HepG2 (cell line): ENCODE results near the gene BAHCC1. TPM values are rescaled to one million over a fixed set of nuclear protein-coding genes. Genes with fewer than 3 reads are reported as not detected.

Experiments
- ASH2L ChIP-seq: fragments of 300-600, 200-600 bp; sonication (generic); IDR thresholded peaks from 2 replicates; pipeline ENCODE4 v1.7.0; 2017; ENCODE audit warnings: low read depth, mild to moderate bottlenecking, moderate library complexity, mixed read lengths, low read length; ENCODE audit not compliant: insufficient read length
- DMAP1 ChIP-seq: IDR thresholded peaks from 2 replicates; pipeline ENCODE4 v1.6.1; 2016
- ELF1 ChIP-seq: sonication (generic); formaldehyde crosslinking; IDR thresholded peaks from 2 replicates; pipeline ENCODE4 v1.4.0; 2020; ENCODE audit warnings: missing genetic modification reagents
- ELF3 ChIP-seq: IDR thresholded peaks from 2 replicates; pipeline ENCODE4 v1.6.1; 2016; ENCODE audit warnings: missing genetic modification reagents, missing compliant biosample characterization
- FOXM1 ChIP-seq: sonication (generic); formaldehyde crosslinking; IDR thresholded peaks from 2 replicates; pipeline ENCODE4 v1.5.0; 2020; ENCODE audit warnings: missing genetic modification reagents
- JARID2 ChIP-seq: sonication (generic); formaldehyde crosslinking; IDR thresholded peaks from 2 replicates; pipeline ENCODE4 v1.8.1; 2023; ENCODE audit warnings: missing genetic modification reagents, inconsistent platforms; ENCODE audit not compliant: insufficient replicate concordance
- KDM1A ChIP-seq: IDR thresholded peaks from 2 replicates; pipeline ENCODE4 v1.6.1; 2016; ENCODE audit warnings: missing compliant biosample characterization
- KLF9 ChIP-seq: IDR thresholded peaks from 2 replicates; pipeline ENCODE4 v1.6.1; 2016; ENCODE audit warnings: low read depth
- MEF2D ChIP-seq: sonication (generic); formaldehyde crosslinking; IDR thresholded peaks from 2 replicates; pipeline ENCODE4 v1.5.1; 2020; ENCODE audit warnings: mild to moderate bottlenecking, missing genetic modification reagents
- NFIB ChIP-seq: sonication (generic); formaldehyde crosslinking; IDR thresholded peaks from 2 replicates; pipeline ENCODE4 v1.9.0; 2021; ENCODE audit warnings: missing genetic modification reagents, mild to moderate bottlenecking, borderline replicate concordance
- SAFB2 ChIP-seq: sonication (generic); formaldehyde crosslinking; IDR thresholded peaks from 2 replicates; pipeline ENCODE4 v1.5.1; 2020; ENCODE audit warnings: missing genetic modification reagents, low read depth, mild to moderate bottlenecking, borderline replicate concordance
- SMC3 ChIP-seq: IDR thresholded peaks from 2 replicates; pipeline ENCODE4 v1.6.1; 2011; ENCODE audit warnings: low read length, improper control_type of control experiment
- ZNF121 ChIP-seq: sonication (generic); formaldehyde crosslinking; IDR thresholded peaks from 2 replicates; pipeline ENCODE4 v1.5.0; 2020; ENCODE audit warnings: mild to moderate bottlenecking, missing genetic modification reagents
- ZNF335 ChIP-seq: sonication (generic); formaldehyde crosslinking; IDR thresholded peaks from 2 replicates; pipeline ENCODE4 v1.4.0; 2020; ENCODE audit warnings: missing genetic modification reagents
- ZNF570 ChIP-seq: sonication (generic); formaldehyde crosslinking; IDR thresholded peaks from 2 replicates; pipeline ENCODE4 v1.4.0; 2020; ENCODE audit warnings: mild to moderate bottlenecking, missing genetic modification reagents, borderline replicate concordance
- ZNF615 ChIP-seq: sonication (generic); formaldehyde crosslinking; IDR thresholded peaks from 2 replicates; pipeline ENCODE4 v1.5.0; 2020; ENCODE audit warnings: mild to moderate bottlenecking, missing genetic modification reagents, borderline replicate concordance
- ZNF7 ChIP-seq: IDR thresholded peaks from 2 replicates; pipeline ENCODE4 v1.6.1; 2016; ENCODE audit warnings: missing biosample characterization, missing genetic modification reagents
- ZNF839 ChIP-seq: sonication (generic); formaldehyde crosslinking; IDR thresholded peaks from 2 replicates; pipeline ENCODE4 v1.4.0; 2020; ENCODE audit warnings: missing genetic modification reagents, mild to moderate bottlenecking, borderline replicate concordance
- polyA plus RNA-seq, 8 experiments: library from polyadenylated mRNA; depleted of rRNA in 3 of 8; stranded (reverse) in 7 of 8; unstranded in 1 of 8; fragments of >200 nt; fragmentation: Illumina TruSeq in 4 of 8; extraction: Trizol in 4 of 8; gene quantifications; 2 replicates each; pipeline versions ENCODE4 v1.2.1 to v1.2.3, GENCODE V29; 2011 to 2016; ENCODE audit warnings: low read depth in 4 of 8, missing spikeins in 1 of 8, mixed read lengths in 1 of 8; ENCODE audit not compliant: insufficient read depth in 1 of 8
- total RNA-seq, 5 experiments: library from RNA; depleted of rRNA; stranded (reverse); fragments of >200 nt; fragmentation: Illumina TruSeq; extraction: Trizol; gene quantifications; 2 replicates each; pipeline ENCODE4 v1.2.3, GENCODE V29; 2016; ENCODE audit warnings: low read depth in 1 of 5
- TF ChIP-seq, protein P1 (sequence below): sonication (generic); formaldehyde crosslinking; IDR thresholded peaks from 2 replicates; pipeline ENCODE4 v1.4.0; 2020; ENCODE audit warnings: mild to moderate bottlenecking, missing genetic modification reagents, borderline replicate concordance
- TF ChIP-seq, protein P2 (sequence below): sonication (generic); formaldehyde crosslinking; IDR thresholded peaks from 2 replicates; pipeline ENCODE4 v1.5.0; 2020; ENCODE audit warnings: missing genetic modification reagents
- TF ChIP-seq, protein P3 (sequence below): sonication (generic); formaldehyde crosslinking; IDR thresholded peaks from 2 replicates; pipeline ENCODE4 v1.4.0; 2020; ENCODE audit warnings: missing genetic modification reagents, borderline replicate concordance
- TF ChIP-seq, protein P4 (sequence below): sonication (generic); formaldehyde crosslinking; IDR thresholded peaks from 2 replicates; pipeline ENCODE4 v1.5.1; 2020; ENCODE audit warnings: missing genetic modification reagents, mild to moderate bottlenecking, borderline replicate concordance

Gene BAHCC1
- total and polyA plus RNA-seq, 2 of the 13 experiments (the other 11 are each of a cell fraction or from before 2014, with no cell fraction given), result 1.4 to 1.7 TPM

DNA sequence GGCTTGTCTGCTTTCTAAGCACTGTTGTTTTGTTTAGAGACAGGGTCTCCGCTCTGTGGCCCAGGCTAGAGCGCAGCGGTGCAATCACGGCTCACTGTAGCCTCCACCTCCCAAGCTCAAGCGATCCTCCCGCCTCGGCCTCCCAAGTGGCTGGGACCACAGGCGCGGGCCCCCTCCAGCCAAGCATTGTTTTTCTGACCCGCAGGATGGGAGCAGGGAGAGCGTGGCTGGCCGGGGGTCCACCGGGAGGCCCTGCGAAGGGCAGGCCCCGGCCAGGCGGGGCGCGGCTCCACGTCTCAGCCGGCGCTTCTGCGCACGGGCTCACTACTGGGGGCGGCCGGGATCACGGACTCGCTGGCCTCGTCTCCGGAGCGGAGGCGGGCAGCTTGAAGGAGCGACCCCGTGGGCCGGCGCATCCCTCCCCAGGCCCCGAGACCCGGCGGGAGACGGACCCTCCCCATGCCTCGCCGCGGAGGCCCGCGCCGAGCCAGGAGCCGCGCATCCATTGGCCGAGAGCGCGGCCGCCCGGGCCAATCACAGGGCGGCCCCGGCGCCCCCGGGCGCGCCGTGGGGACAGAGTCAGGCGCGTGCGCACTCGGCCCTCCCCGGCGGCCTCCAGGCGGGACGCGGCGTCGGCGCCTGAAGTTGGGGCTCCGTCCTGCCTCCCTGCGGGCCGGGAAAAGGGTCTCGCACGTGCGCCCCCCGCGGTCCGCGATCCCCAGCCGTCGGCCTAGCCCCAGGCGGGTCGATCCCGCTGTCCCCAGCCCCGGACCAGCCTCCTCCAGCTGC lies 92.4 kb downstream of the BAHCC1 start (continued):
- TF ChIP-seq, protein P1, sequence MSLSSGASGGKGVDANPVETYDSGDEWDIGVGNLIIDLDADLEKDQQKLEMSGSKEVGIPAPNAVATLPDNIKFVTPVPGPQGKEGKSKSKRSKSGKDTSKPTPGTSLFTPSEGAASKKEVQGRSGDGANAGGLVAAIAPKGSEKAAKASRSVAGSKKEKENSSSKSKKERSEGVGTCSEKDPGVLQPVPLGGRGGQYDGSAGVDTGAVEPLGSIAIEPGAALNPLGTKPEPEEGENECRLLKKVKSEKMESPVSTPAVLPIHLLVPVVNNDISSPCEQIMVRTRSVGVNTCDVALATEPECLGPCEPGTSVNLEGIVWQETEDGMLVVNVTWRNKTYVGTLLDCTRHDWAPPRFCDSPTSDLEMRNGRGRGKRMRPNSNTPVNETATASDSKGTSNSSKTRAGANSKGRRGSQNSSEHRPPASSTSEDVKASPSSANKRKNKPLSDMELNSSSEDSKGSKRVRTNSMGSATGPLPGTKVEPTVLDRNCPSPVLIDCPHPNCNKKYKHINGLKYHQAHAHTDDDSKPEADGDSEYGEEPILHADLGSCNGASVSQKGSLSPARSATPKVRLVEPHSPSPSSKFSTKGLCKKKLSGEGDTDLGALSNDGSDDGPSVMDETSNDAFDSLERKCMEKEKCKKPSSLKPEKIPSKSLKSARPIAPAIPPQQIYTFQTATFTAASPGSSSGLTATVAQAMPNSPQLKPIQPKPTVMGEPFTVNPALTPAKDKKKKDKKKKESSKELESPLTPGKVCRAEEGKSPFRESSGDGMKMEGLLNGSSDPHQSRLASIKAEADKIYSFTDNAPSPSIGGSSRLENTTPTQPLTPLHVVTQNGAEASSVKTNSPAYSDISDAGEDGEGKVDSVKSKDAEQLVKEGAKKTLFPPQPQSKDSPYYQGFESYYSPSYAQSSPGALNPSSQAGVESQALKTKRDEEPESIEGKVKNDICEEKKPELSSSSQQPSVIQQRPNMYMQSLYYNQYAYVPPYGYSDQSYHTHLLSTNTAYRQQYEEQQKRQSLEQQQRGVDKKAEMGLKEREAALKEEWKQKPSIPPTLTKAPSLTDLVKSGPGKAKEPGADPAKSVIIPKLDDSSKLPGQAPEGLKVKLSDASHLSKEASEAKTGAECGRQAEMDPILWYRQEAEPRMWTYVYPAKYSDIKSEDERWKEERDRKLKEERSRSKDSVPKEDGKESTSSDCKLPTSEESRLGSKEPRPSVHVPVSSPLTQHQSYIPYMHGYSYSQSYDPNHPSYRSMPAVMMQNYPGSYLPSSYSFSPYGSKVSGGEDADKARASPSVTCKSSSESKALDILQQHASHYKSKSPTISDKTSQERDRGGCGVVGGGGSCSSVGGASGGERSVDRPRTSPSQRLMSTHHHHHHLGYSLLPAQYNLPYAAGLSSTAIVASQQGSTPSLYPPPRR (CRISPR knock-in tag), result no peak; the same call in 1 of the 2 replicates
- TF ChIP-seq ZNF7 (CRISPR knock-in tag), result no peak
- TF ChIP-seq, protein P2, sequence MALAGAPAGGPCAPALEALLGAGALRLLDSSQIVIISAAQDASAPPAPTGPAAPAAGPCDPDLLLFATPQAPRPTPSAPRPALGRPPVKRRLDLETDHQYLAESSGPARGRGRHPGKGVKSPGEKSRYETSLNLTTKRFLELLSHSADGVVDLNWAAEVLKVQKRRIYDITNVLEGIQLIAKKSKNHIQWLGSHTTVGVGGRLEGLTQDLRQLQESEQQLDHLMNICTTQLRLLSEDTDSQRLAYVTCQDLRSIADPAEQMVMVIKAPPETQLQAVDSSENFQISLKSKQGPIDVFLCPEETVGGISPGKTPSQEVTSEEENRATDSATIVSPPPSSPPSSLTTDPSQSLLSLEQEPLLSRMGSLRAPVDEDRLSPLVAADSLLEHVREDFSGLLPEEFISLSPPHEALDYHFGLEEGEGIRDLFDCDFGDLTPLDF (CRISPR knock-in tag), result peak; percentile 64; the same call in 1 of the 2 replicates
- TF ChIP-seq ZNF570 (CRISPR knock-in tag), result no peak
- TF ChIP-seq SMC3, result no peak
- TF ChIP-seq, protein P3, sequence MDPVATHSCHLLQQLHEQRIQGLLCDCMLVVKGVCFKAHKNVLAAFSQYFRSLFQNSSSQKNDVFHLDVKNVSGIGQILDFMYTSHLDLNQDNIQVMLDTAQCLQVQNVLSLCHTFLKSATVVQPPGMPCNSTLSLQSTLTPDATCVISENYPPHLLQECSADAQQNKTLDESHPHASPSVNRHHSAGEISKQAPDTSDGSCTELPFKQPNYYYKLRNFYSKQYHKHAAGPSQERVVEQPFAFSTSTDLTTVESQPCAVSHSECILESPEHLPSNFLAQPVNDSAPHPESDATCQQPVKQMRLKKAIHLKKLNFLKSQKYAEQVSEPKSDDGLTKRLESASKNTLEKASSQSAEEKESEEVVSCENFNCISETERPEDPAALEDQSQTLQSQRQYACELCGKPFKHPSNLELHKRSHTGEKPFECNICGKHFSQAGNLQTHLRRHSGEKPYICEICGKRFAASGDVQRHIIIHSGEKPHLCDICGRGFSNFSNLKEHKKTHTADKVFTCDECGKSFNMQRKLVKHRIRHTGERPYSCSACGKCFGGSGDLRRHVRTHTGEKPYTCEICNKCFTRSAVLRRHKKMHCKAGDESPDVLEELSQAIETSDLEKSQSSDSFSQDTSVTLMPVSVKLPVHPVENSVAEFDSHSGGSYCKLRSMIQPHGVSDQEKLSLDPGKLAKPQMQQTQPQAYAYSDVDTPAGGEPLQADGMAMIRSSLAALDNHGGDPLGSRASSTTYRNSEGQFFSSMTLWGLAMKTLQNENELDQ (CRISPR knock-in tag), result no peak
- no peak for TF ChIP-seq ELF3
- TF ChIP-seq MEF2D (CRISPR knock-in tag), result no peak
- no peak; the same call in 1 of the 2 replicates for TF ChIP-seq DMAP1 (CRISPR knock-in tag)
- TF ChIP-seq ELF1 (CRISPR knock-in tag), result no peak
- no peak for TF ChIP-seq KLF9 (CRISPR knock-in tag)
- no peak for TF ChIP-seq ZNF839 (CRISPR knock-in tag)
- TF ChIP-seq NFIB (CRISPR knock-in tag), result no peak
- TF ChIP-seq JARID2 (CRISPR knock-in tag), result no peak
- no peak for TF ChIP-seq FOXM1 (CRISPR knock-in tag)
- no peak for TF ChIP-seq ASH2L
- no peak for TF ChIP-seq ZNF121
- no peak for TF ChIP-seq KDM1A (CRISPR knock-in tag)
- TF ChIP-seq SAFB2 (CRISPR knock-in tag), result peak; percentile 41; the same call in 1 of the 2 replicates
- TF ChIP-seq ZNF335, result 0 out of 2 replicates have a peak, but pooled peaks have one; percentile 30
- TF ChIP-seq, protein P4, sequence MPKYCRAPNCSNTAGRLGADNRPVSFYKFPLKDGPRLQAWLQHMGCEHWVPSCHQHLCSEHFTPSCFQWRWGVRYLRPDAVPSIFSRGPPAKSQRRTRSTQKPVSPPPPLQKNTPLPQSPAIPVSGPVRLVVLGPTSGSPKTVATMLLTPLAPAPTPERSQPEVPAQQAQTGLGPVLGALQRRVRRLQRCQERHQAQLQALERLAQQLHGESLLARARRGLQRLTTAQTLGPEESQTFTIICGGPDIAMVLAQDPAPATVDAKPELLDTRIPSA (CRISPR knock-in tag), result peak; percentile 90; the same call in 1 of the 2 replicates
- TF ChIP-seq ZNF615 (CRISPR knock-in tag), result no peak
